Mesenchymal stem cell (in vitro differentiated cells and primary cell): ENCODE measurements around the gene CSF2RB.

Source experiments
- DNase-seq: peaks from one replicate; pipeline ENCODE4 v3.0.0-alpha.2; 2013
- H2AFZ ChIP-seq: one replicate; pipeline ENCODE4 v1.6.1; 2013; ENCODE audit warnings: low read depth, mild to moderate bottlenecking, control low read depth, inconsistent platforms, low read length, moderate library complexity
- H2AK5ac ChIP-seq: 2 replicates; pipeline ENCODE4 v1.6.1; 2013; ENCODE audit warnings: low read length, moderate library complexity, mild to moderate bottlenecking, inconsistent platforms; ENCODE audit not compliant: severe bottlenecking
- H2BK120ac ChIP-seq: one replicate; pipeline ENCODE4 v1.6.1; 2013; ENCODE audit warnings: low read depth, mild to moderate bottlenecking, inconsistent platforms, low read length, moderate library complexity
- H2BK12ac ChIP-seq, 2 experiments: one replicate each; pipeline ENCODE4 v1.6.1; 2013; ENCODE audit warnings: inconsistent platforms in 2 of 2, low read length in 2 of 2, mild to moderate bottlenecking in 2 of 2, moderate library complexity in 2 of 2, control low read depth in 1 of 2
- H2BK15ac ChIP-seq: one replicate; pipeline ENCODE4 v1.6.1; 2013; ENCODE audit warnings: mild to moderate bottlenecking, low read depth, inconsistent platforms; ENCODE audit not compliant: poor library complexity, severe bottlenecking
- H2BK5ac ChIP-seq: 2 replicates; pipeline ENCODE4 v1.6.1; 2013; ENCODE audit warnings: low read depth, mild to moderate bottlenecking, low read length, control low read depth, inconsistent platforms; ENCODE audit not compliant: poor library complexity, severe bottlenecking
- H3K14ac ChIP-seq, 2 experiments: one replicate each; pipeline ENCODE4 v1.6.1; 2013; ENCODE audit warnings: inconsistent platforms in 2 of 2, low read length in 2 of 2, control low read depth in 1 of 2, mild to moderate bottlenecking in 1 of 2, moderate library complexity in 1 of 2
- H3K18ac ChIP-seq, 2 experiments: one replicate each; pipeline ENCODE4 v1.6.1; 2013; ENCODE audit warnings: inconsistent platforms in 2 of 2, low read length in 2 of 2, control low read depth in 1 of 2, low read depth in 1 of 2, mild to moderate bottlenecking in 1 of 2
- H3K23ac ChIP-seq, 2 experiments: one replicate each; pipeline ENCODE4 v1.6.1; 2013; ENCODE audit warnings: inconsistent platforms in 2 of 2, low read length in 2 of 2, mild to moderate bottlenecking in 2 of 2, moderate library complexity in 2 of 2, control low read depth in 1 of 2
- H3K27ac ChIP-seq: 2 replicates; pipeline ENCODE4 v1.5.1; 2013; ENCODE audit warnings: mild to moderate bottlenecking, moderate library complexity, low read length, control low read depth, inconsistent platforms; ENCODE audit not compliant: poor library complexity, severe bottlenecking
- H3K27me3 ChIP-seq, 2 experiments: 2 replicates each; pipeline versions ENCODE4 v1.6.1 to v1.7.0; 2013; ENCODE audit warnings: low read length in 2 of 2, mild to moderate bottlenecking in 2 of 2, moderate library complexity in 2 of 2, control low read depth in 1 of 2, inconsistent platforms in 1 of 2; ENCODE audit not compliant: control insufficient read depth in 1 of 2, insufficient read depth in 1 of 2
- H3K36me3 ChIP-seq, 2 experiments: 2 replicates each; pipeline versions ENCODE4 v1.6.1 to v1.7.0; 2013; ENCODE audit warnings: low read length in 2 of 2, control low read depth in 1 of 2, inconsistent platforms in 1 of 2, low read depth in 1 of 2, mild to moderate bottlenecking in 1 of 2; ENCODE audit not compliant: insufficient read depth in 2 of 2, control insufficient read depth in 1 of 2
- H3K4ac ChIP-seq, 2 experiments: one replicate each; pipeline ENCODE4 v1.6.1; 2013; ENCODE audit warnings: inconsistent platforms in 2 of 2, low read length in 2 of 2, mild to moderate bottlenecking in 2 of 2, moderate library complexity in 2 of 2, control low read depth in 1 of 2, low read depth in 1 of 2
- H3K4me1 ChIP-seq: 2 replicates; pipeline ENCODE4 v1.6.1; 2013; ENCODE audit warnings: low read depth, low read length, control low read depth; ENCODE audit not compliant: control insufficient read depth, insufficient read depth
- H3K4me2 ChIP-seq: 2 replicates; pipeline ENCODE4 v1.6.1; 2013; ENCODE audit warnings: low read length, mild to moderate bottlenecking, inconsistent platforms; ENCODE audit not compliant: poor library complexity, severe bottlenecking
- H3K4me3 ChIP-seq, 2 experiments: 2 replicates each; pipeline versions ENCODE4 v1.5.1 to v1.7.0; 2013; ENCODE audit warnings: low read length in 2 of 2, mild to moderate bottlenecking in 2 of 2, control low read depth in 1 of 2, low read depth in 1 of 2; ENCODE audit not compliant: insufficient read depth in 1 of 2
- H3K79me1 ChIP-seq: replicated peaks from 2 replicates; pipeline ENCODE4 v1.6.1; 2013; ENCODE audit warnings: mild to moderate bottlenecking, control low read depth, low read length, inconsistent platforms; ENCODE audit not compliant: poor library complexity, severe bottlenecking
- H3K9ac ChIP-seq: 2 replicates; pipeline ENCODE4 v1.7.0; 2013; ENCODE audit warnings: mild to moderate bottlenecking, low read length, moderate library complexity
- H3K9me3 ChIP-seq: 2 replicates; pipeline ENCODE4 v1.7.0; 2013; ENCODE audit warnings: mild to moderate bottlenecking, low read length; ENCODE audit not compliant: control insufficient read depth
- H4K8ac ChIP-seq: one replicate; pipeline ENCODE4 v1.6.1; 2013; ENCODE audit warnings: inconsistent platforms, mild to moderate bottlenecking, low read length, moderate library complexity
- H4K91ac ChIP-seq: one replicate; pipeline ENCODE4 v1.6.1; 2013; ENCODE audit warnings: mild to moderate bottlenecking, low read length, inconsistent platforms
- WGBS: methylation state at CpG from one replicate; pipeline ENCODE4 v1.1.7; 2013; ENCODE audit warnings: mixed read lengths; 5-methylcytosine and 5-hydroxymethylcytosine counted together

Gene CSF2RB

GRCh38 chr22:36937319-36938027 lies 24.0 kb downstream of the CSF2RB start:
- H4K8ac ChIP-seq, result no peak overlapping the region

GRCh38 chr22:36938028-36938425 lies 24.6 kb downstream of the CSF2RB start:
- Histone ChIP-seq H3K14ac (no peak overlapping the region), H2BK5ac (no peak overlapping the region), H3K9ac (no peak overlapping the region), H3K4me1 (no peaks in the 10 kb centered on the region), H2BK15ac (no peak overlapping the region), H4K91ac (no peak overlapping the region), H3K79me1 (no peaks in the 10 kb centered on the region), H2AFZ (no peak overlapping the region), H2AK5ac (no peak overlapping the region), H3K4me3 (no peak overlapping the region), H2BK12ac (no peak overlapping the region), H3K27ac (no peak overlapping the region), H3K4ac (no peak overlapping the region), H3K18ac (no peak overlapping the region), H3K9me3 (no peaks in the 10 kb centered on the region), H3K36me3 (no peaks in the 10 kb centered on the region), H3K27me3 (peaks cover 21 to 68% of the 10 kb centered on the region in 2 experiments), H3K4me2 (no peak overlapping the region), H3K23ac (no peak overlapping the region), H2BK120ac (no peak overlapping the region), H4K8ac (no peak overlapping the region)
- DNase-seq, result no peak
- WGBS, result 76% methylated on average over 12 of the region's 12 CpGs

More at GRCh38 chr22:36937319-36938027, 24.0 kb downstream of the CSF2RB start:
- no peak overlapping the region for H3K9ac ChIP-seq
- no peak overlapping the region for H3K27ac ChIP-seq
- no peak overlapping the region for H2AFZ ChIP-seq
- H3K4me3 ChIP-seq, result no peak overlapping the region
- no peak for DNase-seq
- no peaks in the 10 kb centered on the region for H3K4me1 ChIP-seq
- no peak overlapping the region for H2BK12ac ChIP-seq
- H3K27me3 ChIP-seq, result peaks cover 15 to 68% of the 10 kb centered on the region in 2 experiments
- no peak overlapping the region for H2BK120ac ChIP-seq
- H3K79me1 ChIP-seq, result no peaks in the 10 kb centered on the region
- no peak overlapping the region for H3K18ac ChIP-seq
- no peak overlapping the region for H3K4ac ChIP-seq
- no peaks in the 10 kb centered on the region for H3K36me3 ChIP-seq
- H4K91ac ChIP-seq, result no peak overlapping the region
- no peak overlapping the region for H2AK5ac ChIP-seq
- 86% methylated on average over 13 of the region's 14 CpGs for WGBS
- H2BK5ac ChIP-seq, result no peak overlapping the region
- H2BK15ac ChIP-seq, result no peak overlapping the region
- no peak overlapping the region for H3K14ac ChIP-seq
- no peak overlapping the region for H3K4me2 ChIP-seq
- no peak overlapping the region for H3K23ac ChIP-seq
- H3K9me3 ChIP-seq, result no peaks in the 10 kb centered on the region

GRCh38 chr22:36938886-36939285 lies 25.5 kb downstream of the CSF2RB start:
- Histone ChIP-seq H2AFZ (no peak overlapping the region), H2BK120ac (no peak overlapping the region), H2BK15ac (no peak overlapping the region), H2BK12ac (no peak overlapping the region), H3K9me3 (no peaks in the 10 kb centered on the region), H3K79me1 (no peaks in the 10 kb centered on the region), H3K27me3 (peaks cover 25 to 70% of the 10 kb centered on the region in 2 experiments), H3K14ac (no peak overlapping the region), H3K4me2 (no peak overlapping the region), H3K9ac (no peak overlapping the region), H3K23ac (no peak overlapping the region), H3K36me3 (no peaks in the 10 kb centered on the region), H3K18ac (no peak overlapping the region), H4K8ac (no peak overlapping the region), H3K4me3 (no peak overlapping the region), H2AK5ac (no peak overlapping the region), H3K4me1 (no peaks in the 10 kb centered on the region), H4K91ac (no peak overlapping the region), H3K27ac (no peak overlapping the region), H2BK5ac (no peak overlapping the region), H3K4ac (no peak overlapping the region)
- 84% methylated on average over 13 of the region's 13 CpGs for WGBS
- no peak for DNase-seq

- no peak overlapping the region for H4K8ac ChIP-seq
- no peak overlapping the region for H3K18ac ChIP-seq
- no peak overlapping the region for H2BK12ac ChIP-seq
- H3K23ac ChIP-seq, result no peak overlapping the region
- no peak overlapping the region for H3K27ac ChIP-seq
- H3K4me1 ChIP-seq, result no peaks in the 10 kb centered on the region
- no peak overlapping the region for H2AFZ ChIP-seq
- no peaks in the 10 kb centered on the region for H3K79me1 ChIP-seq
- H3K4me3 ChIP-seq, result no peak overlapping the region
- no peak overlapping the region for H2BK15ac ChIP-seq
- 60% methylated on average over 5 of the region's 5 CpGs for WGBS
- no peak overlapping the region for H3K4me2 ChIP-seq
- H2AK5ac ChIP-seq, result no peak overlapping the region
- no peak overlapping the region for H4K91ac ChIP-seq
- H3K9ac ChIP-seq, result no peak overlapping the region
- peaks cover 30 to 72% of the 10 kb centered on the region in 2 experiments for H3K27me3 ChIP-seq
- no peak overlapping the region for H3K14ac ChIP-seq
- no peak overlapping the region for H2BK120ac ChIP-seq
- no peak overlapping the region for H2BK5ac ChIP-seq
- H3K4ac ChIP-seq, result no peak overlapping the region
- H3K36me3 ChIP-seq, result no peaks in the 10 kb centered on the region
- no peak for DNase-seq
- H3K9me3 ChIP-seq, result no peaks in the 10 kb centered on the region
Measured at GRCh38 chr22:36940676-36941075, 27.2 kb downstream of the CSF2RB start.
